Caki2 (cell line): ENCODE measurements around the gene ZDHHC14. TPM values are rescaled to one million over a fixed set of nuclear protein-coding genes. Genes with fewer than 3 reads are reported as not detected.
"Not testable (repeated sequence)": the region's sequence is repeated elsewhere in the genome, so short reads cannot be mapped to it uniquely, and the experiment has no call there.

Experiments used
- DNase-seq: peaks from one replicate; pipeline ENCODE4 v3.0.0-alpha.2; 2015; ENCODE audit warnings: low read depth
- in situ Hi-C: cut with HindIII; loops from 2 replicates; pipeline ENCODE4 v1.10.0; 2016; ENCODE audit warnings: low sequenced_read_pairs, low pct_unique_long_range_greater_than_20kb, mixed read lengths
- total RNA-seq: library from RNA; depleted of rRNA; stranded (reverse); fragments of >200 nt; shearing (Covaris generic); gene quantifications from 2 replicates; pipeline ENCODE4 v1.2.3, GENCODE V29; 2014; ENCODE audit warnings: low replicate concordance

Gene ZDHHC14
- total RNA-seq, 1 experiment from 2014 or later, result 9.8 TPM

DNA sequence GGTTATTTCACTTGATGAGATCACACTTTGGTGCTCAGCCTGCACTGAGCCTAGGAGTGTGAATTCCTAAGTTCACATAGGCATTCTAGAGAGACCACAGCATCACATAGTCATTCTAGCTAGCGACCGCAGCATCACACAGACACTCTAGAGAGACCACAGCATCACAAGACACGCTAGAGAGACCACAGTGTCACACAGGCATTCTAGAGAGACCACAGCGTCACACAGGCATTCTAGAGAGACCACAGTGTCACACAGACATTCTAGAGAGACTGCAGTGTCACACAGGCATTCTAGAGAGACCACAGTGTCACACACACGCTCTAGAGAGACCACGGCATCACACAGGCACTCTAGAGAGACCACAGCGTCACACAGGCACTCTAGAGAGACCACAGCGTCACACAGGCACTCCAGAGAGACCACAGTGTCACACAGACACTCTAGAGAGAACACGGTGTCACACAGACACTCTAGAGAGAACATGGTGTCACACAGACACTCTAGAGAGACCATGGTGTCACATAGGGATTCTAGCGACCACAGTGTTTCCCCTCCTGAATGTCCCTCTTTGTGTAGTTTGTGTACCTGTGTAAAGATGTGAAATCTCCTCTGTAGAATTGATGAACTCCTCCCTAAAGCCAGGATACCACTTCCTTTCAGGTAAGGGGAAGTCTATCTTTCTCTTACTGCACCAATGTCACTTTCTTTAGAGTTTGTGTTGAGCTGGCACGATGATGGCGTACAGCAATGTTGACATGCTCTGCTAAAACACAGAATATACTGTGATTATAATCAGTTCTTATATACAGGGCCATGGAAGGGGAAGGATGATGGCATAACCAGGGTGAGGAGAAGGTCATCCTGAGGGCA is 169.4 kb downstream of the ZDHHC14 start:
- DNase-seq, result no peak
- in situ Hi-C loops, result no loop called here

- in situ Hi-C loops, result no loop called here
These were observed 170.2 kb downstream of the ZDHHC14 start for GRCh38 chr6:157551041-157551832.

GRCh38 chr6:157552081-157552747 is 171.2 kb downstream of the ZDHHC14 start:
- DNase-seq, result no peak
- in situ Hi-C loops, result no loop called here

More at GRCh38 chr6:157551041-157551832, 170.2 kb downstream of the ZDHHC14 start:
- DNase-seq, result no peak

DNA sequence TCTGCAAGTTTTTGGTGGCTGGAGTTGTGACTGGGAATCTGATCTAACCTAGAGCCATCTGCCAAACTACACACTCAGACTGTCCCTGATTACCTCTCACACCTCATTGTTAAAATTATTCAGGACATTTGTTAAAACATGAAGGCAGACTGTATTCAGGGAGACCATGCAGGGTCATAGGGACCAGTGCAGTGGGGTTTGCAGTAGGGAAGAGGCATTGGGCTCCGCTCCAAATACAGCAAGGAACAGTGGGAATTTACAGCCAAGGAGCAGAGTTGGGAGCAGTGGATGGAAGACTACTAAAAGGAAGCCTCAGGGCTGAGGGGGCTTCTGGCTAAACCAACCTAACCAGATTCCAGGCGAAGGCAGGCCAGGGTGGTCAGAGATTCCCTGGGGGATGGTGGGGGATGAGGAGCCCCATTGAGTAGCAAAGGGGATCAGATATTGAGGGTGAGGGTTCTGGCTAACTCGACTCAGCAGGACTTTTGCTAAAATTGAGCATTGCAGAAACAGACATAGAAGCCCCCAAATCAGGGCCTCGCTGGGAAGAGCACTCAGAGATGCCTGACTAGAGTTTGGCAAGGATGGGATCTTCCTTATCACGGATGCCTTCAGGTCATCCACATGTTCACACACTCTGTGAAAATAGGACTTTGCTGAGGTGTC is 172.0 kb downstream of the ZDHHC14 start:
- DNase-seq, result no peak
- in situ Hi-C loops, result no loop called here

GRCh38 chr6:157554747-157555146 is 173.8 kb downstream of the ZDHHC14 start:
- DNase-seq, result no peak
- in situ Hi-C loops, result no loop called here

DNA sequence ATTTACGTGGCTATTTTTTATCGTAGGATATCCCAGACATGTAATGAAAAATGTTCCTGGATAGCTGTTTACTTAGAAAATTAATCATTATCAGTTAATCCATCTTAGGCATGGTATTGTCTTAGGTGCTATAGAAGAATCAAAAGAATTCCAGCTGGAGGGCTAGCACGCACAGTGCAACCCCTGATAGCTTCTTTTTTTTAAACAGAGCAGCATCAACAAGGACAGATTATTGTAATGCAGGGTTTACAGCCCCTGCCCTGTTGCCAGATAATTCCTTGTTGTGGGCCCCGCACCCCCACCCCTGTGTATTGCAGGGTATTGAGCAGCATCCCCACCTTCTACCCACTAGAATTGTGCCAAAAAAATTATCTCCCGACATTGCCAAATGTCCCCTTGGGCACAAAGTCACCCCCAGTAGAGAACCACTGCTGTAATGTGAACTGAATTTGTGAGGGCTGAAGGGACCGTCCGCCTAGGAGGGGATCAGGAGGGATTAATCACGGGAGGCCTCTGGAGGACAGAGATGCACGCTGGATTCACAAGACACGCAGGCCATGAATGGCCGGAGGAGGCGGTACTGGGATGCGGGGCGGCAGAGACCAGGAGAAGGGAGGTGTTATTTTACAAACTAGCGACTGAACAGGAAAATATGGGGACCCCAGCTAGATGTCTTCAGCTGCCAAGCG is 174.6 kb downstream of the ZDHHC14 start:
- no peak for DNase-seq
- in situ Hi-C loops, result no loop called here

DNA sequence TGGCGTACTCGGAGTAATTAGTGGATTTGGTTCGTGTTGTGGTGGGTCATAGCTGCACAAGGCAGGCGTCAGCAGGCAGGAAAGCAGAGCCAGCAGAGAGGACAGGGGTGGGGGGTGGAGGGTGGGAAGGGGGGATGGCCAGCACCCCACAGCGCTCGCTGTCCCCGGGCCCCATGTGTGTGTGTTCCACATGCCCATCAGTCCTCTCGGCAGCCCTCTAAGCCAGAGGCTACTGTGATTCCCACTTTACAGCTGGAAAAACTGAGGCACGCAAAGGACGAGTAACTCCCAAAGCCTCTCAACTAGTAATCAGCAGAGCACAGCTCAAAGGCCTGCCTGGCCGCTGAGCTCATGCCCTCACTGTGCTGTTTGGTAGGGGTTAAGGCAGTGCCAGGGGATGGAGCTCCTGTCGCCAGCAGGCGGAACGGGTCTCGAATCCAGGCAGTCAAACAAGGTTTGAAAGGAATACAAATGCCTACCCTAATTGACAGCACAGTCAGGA is 175.2 kb downstream of the ZDHHC14 start:
- DNase-seq, result no peak
- in situ Hi-C loops, result no loop called here

GRCh38 chr6:157556671-157557430 is 175.9 kb downstream of the ZDHHC14 start:
- DNase-seq, result no peak
- in situ Hi-C loops, result no loop called here

DNA sequence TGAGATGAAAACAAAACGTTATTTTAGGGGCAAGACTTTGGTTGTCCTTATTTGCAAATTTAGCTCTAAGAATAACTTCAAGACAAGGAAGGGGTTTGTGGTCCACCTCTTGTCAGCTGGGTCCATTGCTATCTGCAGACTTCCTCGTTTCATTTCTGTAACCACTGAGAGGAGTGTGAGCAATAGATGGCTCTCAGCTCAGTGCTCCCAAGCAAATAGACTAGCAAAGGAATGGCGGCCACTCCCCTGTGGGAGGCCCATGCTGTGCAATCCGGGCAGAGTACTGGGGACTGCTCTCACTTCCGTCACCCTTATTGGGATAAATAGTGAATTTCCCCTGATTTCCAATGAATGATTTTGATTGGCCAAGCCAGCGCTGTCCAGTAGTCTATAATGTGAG is 176.6 kb downstream of the ZDHHC14 start:
- in situ Hi-C loops, result no loop called here

DNA sequence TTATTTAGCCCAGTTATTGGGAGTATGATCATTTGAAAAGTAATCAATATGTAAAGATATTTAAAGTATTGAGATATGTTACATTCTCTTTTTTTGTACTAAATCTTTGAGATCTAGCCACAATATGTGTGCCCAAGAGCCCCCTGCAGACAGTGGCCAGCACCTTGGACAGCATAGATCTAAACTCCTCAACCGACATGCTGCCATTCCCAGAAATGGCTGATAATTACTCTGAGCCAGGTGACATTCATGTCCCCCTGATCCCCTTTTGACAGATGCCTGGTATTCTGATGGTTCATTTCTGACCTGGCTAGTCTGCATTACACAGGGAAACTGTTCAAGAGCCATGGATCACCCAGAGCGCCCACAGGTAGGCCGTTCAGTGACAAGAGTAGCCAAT is 177.1 kb downstream of the ZDHHC14 start:
- in situ Hi-C loops, result no loop called here

More for the DNA sequence above, 176.6 kb downstream of the ZDHHC14 start:
- no peak for DNase-seq

DNA sequence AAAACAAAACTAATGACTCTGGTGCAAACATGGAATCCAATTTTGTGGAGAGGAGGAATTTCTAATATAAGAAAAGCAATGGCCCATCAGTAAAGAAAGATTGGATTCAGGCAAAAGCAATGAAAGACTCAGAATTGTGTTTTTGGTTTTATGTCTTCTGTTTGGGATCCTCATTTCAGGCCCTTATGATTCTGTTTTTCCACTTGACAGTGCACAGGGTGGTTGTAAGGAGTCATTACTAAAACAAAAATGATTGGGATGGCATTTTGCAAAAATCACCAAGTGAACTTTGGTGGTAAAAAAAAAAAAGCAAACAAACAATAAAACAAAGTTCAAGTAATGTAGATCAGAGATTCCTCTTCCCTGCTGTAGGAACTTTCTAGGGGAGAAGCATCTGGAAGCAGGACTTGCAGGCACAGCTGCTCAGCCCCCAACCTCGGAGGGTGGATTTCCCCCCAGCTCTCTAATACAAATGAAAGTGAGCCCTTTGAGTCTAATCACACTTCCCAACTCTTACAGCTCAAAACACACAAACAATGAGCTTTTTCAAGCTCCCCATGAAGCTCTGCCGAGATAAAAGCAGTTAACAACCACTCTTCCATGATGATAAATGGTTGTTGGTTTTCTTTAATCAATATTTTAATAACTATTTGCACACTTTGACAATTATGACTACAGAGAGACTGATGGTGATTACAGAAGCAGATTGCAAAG is 177.7 kb downstream of the ZDHHC14 start:
- no peak for DNase-seq
- in situ Hi-C loops, result no loop called here

More for the DNA sequence above, 177.1 kb downstream of the ZDHHC14 start:
- DNase-seq, result no peak

- in situ Hi-C loops, result no loop called here
- DNase-seq, result no peak
These were observed 178.3 kb downstream of the ZDHHC14 start for GRCh38 chr6:157559201-157559756.

DNA sequence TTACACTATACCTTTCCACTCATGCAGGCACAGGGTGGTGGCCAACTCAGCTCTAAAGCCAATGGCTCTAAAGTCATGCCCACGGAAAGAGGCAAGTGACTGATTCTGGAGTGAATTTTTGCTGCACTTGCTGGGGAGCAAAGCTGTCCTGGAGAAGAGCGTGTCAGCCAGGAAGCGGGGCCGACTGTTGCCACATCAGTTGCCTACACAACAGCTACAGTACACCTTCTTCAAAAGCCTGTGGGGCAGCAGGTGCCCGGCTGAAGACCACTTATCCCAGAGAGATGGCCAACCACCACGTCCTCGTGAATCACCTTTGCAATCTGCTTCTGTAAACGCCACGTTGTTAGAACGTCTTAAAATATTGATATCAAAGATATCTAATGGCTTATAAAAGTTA is 179.1 kb downstream of the ZDHHC14 start:
- in situ Hi-C loops, result not testable (repeated sequence)

GRCh38 chr6:157560691-157561413 is 179.9 kb downstream of the ZDHHC14 start:
- in situ Hi-C loops, result no loop called here
- DNase-seq, result no peak

More for the DNA sequence above, 179.1 kb downstream of the ZDHHC14 start:
- DNase-seq, result not testable (repeated sequence)

GRCh38 chr6:157561414-157561790 is 180.4 kb downstream of the ZDHHC14 start:
- in situ Hi-C loops, result no loop called here
- no peak for DNase-seq
